Jurkat, Clone E6-1 (cell line): Measurements from ENCODE around the gene SOX2.

Experiments
- DNase-seq: peaks from one replicate; pipeline ENCODE4 v3.0.0-alpha.2; 2011; ENCODE audit warnings: low read depth, low spot score
- H3K4me3 ChIP-seq: 2 replicates; pipeline ENCODE4 v1.5.1; 2011; ENCODE audit warnings: mild to moderate bottlenecking, low read length, control low read depth, moderate library complexity

SOX2 gene

DNA sequence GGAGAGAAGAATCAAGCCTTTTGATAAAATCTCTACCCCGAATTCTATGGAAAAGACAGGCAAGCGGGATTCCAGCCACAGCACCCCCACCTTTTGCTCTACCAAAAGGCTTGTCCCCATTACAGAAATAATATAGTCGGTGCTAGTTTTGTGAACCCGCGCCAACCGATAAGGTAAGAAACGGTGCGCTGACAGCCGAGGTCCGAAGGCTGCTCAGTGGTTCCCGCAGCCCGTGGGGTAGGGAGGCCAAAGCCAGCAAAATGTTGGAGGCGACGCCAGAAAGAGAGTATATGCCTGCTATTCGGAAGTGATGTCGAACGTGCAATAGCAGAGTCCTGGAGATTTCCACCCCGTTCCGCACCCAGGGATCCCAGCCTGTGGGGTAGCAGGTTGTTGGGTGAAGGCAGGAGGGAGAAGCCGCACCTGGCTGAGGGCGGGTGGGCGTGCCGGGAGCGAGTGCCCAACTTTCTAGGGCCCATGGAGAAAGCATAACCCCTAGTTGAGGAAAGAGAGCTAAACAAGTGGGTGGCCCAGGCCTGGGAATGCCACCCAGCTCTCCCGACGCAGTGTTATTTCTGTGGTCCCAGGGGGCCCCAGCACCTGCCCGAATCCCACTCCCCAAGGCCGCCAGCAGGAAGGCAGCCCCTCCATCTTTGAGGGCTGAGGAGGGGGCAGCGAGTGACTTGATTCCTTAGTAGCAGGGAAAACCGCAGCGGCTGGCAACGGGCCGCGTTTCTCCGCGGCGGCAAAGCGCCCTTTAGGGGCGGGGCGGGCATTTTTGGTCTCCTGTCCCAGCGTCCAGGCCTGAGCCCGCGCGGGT is 7.9 kb upstream of the SOX2 start:
- DNase-seq = no peak
- H3K4me3 ChIP-seq = no peak overlapping the region

DNA sequence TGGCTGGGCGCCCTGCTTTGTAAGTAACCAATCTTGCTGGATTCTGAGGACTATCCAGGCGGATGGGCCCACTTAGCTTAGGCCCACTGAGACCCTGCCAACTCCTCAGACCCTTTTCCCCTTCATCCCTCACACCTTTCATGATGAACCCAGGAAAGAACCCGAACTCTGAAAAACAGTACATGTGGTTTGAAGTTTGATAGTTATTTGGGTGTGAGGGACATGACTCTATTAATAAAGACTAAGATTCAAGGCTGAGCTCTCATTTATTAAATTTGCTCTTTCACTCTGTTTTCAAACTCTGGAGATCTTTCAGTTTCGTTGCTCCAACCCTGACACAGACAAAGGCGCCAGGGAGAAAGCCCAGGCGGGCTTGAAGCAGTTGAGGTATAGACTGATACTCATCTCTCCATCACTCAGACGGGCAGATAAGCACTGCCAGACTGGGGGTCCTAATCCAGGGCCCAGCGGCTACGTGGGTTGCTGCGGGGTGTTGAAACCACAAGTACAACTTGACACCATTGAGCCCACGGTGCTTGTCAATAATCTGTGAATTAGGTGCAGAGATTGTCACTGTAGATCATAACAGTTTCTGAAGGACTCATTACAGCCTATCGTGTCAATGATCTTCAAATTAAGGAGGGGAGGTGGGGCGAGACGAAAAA is 7.2 kb upstream of the SOX2 start:
- no peak overlapping the region for H3K4me3 ChIP-seq

DNA sequence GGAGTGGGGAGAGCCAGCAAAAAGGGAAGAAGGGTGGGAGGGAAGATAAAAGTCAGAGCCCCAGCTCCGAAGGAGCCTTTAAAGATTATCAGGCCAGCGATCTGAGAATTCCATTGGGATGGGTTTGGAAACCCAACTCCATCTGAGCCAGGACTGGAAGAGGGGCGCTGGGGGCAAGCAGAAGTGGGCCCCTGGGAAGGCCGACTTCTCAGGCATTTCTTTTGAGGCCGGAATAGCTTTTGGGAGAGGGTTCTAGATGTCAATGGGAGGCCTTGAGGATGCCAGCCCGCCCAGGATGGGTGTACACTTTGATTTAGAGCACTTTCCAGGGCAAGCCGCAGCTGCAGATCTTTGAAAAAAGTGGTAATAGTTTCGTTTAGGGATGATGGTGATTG is 6.6 kb upstream of the SOX2 start:
- DNase-seq = no peak

More for the DNA sequence above, 7.2 kb upstream of the SOX2 start:
- no peak for DNase-seq

DNA sequence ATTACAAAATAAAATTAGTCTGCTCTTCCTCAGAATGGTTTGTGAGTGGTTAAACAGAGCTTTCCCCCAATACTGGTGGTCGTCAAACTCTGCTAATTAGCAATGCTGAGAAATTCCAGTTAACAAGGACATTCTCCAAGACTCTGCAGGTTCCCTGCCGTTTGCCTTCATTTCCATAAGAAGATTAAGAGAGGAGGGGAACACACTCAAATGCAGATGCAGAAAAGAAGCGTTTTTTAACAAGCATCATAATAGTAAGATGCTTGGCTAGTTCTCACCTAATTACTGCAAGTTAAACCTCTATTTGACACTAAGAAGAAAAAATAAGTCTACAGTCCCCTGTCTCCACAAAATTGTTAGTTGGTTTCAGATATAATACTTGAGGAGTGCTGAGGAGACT is 3.7 kb upstream of the SOX2 start:
- no peak for DNase-seq
- H3K4me3 ChIP-seq = no peak overlapping the region

More for the DNA sequence above, 6.6 kb upstream of the SOX2 start:
- no peak overlapping the region for H3K4me3 ChIP-seq

DNA sequence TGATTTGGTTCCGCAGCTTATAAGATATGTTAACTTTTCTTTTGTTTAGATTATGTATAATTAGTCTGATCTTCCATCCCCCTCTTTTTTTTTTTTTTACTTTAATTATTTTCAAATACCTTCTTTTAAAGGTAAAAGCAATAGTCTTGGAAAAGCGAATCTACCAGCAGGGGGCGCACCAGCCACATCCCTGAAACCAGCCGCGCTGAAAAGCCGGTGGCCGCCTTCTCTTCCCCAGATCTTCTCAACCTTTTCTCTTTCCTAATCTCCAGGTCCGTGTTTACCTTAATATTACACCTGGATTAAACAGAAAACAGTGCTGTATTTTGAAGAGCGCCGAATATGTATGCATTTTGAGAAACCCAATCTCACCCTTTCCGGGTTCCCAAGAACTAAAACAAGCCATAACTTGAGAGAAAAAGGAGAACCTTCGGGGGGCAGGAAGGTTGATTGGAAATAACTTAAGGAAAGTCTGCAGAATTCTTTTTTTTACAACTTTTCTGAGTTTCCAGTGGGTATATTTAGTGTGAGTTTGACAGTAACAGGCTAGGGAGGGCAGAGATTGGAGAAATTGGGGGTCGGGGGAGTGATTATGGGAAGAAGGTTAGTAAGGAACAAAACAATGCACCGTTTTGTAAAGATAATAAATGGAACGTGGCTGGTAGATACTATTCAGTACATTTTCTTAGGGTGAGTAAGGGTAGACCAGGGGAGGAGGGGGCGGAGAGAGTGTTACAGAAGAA is 2.0 kb upstream of the SOX2 start:
- no peak overlapping the region for H3K4me3 ChIP-seq
- DNase-seq = peak; percentile 49

DNA sequence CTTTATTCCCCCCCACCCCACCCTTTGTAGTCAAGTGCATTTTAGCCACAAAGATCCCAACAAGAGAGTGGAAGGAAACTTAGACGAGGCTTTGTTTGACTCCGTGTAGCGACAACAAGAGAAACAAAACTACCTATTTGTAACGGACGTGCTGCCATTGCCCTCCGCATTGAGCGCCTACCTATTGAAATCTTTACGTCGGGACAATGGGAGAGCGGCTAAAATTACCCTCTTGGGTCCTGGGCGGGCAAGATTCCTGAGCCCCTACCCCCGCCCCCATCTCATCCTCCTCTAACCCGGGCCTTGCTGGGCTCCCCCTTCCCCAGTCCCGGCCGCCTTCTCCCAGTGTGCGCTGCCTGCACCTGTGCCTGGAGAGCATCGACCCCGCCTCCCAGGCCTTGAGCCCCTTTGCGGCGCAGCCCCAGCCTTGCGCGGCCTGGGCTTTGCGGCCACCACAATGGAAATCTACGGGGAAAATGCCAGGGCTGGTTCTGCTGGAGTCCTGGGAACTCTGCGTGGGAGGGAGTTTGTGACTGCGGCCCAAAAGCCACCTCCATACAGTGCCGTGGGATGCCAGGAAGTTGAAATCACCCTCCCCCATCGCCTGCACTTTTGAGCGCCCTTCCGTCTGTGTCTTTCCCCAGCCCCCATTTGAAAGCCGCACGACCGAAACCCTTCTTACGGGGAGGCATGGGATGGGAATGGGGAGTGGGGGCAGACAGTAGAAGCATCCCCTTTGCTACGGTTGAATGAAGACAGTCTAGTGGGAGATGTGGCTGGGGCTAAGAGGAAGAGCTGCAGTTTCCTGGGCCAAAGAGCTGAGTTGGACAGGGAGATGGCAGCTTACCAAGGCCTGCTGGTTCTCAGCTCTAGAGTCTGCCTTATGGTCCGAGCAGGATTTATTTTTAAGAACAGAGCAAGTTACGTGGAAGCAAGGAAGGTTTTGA is 1.1 kb upstream of the SOX2 start:
- no peak for DNase-seq
- H3K4me3 ChIP-seq = peak overlapping the region; percentile 39

DNA sequence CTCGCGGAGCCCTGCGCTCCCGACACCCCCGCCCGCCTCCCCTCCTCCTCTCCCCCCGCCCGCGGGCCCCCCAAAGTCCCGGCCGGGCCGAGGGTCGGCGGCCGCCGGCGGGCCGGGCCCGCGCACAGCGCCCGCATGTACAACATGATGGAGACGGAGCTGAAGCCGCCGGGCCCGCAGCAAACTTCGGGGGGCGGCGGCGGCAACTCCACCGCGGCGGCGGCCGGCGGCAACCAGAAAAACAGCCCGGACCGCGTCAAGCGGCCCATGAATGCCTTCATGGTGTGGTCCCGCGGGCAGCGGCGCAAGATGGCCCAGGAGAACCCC is 464 bp downstream of the SOX2 start:
- DNase-seq = no peak
- no peak overlapping the region for H3K4me3 ChIP-seq

DNA sequence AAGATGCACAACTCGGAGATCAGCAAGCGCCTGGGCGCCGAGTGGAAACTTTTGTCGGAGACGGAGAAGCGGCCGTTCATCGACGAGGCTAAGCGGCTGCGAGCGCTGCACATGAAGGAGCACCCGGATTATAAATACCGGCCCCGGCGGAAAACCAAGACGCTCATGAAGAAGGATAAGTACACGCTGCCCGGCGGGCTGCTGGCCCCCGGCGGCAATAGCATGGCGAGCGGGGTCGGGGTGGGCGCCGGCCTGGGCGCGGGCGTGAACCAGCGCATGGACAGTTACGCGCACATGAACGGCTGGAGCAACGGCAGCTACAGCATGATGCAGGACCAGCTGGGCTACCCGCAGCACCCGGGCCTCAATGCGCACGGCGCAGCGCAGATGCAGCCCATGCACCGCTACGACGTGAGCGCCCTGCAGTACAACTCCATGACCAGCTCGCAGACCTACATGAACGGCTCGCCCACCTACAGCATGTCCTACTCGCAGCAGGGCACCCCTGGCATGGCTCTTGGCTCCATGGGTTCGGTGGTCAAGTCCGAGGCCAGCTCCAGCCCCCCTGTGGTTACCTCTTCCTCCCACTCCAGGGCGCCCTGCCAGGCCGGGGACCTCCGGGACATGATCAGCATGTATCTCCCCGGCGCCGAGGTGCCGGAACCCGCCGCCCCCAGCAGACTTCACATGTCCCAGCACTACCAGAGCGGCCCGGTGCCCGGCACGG is 991 bp downstream of the SOX2 start:
- H3K4me3 ChIP-seq = no peak overlapping the region
- no peak for DNase-seq

DNA sequence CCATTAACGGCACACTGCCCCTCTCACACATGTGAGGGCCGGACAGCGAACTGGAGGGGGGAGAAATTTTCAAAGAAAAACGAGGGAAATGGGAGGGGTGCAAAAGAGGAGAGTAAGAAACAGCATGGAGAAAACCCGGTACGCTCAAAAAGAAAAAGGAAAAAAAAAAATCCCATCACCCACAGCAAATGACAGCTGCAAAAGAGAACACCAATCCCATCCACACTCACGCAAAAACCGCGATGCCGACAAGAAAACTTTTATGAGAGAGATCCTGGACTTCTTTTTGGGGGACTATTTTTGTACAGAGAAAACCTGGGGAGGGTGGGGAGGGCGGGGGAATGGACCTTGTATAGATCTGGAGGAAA is 1.5 kb downstream of the SOX2 start:
- no peak overlapping the region for H3K4me3 ChIP-seq
- DNase-seq = no peak

DNA sequence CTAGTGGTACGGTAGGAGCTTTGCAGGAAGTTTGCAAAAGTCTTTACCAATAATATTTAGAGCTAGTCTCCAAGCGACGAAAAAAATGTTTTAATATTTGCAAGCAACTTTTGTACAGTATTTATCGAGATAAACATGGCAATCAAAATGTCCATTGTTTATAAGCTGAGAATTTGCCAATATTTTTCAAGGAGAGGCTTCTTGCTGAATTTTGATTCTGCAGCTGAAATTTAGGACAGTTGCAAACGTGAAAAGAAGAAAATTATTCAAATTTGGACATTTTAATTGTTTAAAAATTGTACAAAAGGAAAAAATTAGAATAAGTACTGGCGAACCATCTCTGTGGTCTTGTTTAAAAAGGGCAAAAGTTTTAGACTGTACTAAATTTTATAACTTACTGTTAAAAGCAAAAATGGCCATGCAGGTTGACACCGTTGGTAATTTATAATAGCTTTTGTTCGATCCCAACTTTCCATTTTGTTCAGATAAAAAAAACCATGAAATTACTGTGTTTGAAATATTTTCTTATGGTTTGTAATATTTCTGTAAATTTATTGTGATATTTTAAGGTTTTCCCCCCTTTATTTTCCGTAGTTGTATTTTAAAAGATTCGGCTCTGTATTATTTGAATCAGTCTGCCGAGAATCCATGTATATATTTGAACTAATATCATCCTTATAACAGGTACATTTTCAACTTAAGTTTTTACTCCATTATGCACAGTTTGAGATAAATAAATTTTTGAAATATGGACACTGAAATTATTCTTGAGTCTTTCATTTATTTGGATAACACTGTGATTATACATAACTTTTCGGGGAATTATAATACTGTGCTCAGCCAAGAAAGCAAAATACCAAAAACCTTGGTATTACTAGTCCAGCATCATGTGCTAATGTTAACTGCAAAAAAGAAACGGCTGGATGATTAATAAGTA is 2.2 kb downstream of the SOX2 start:
- no peak for DNase-seq
- H3K4me3 ChIP-seq = no peak overlapping the region

DNA sequence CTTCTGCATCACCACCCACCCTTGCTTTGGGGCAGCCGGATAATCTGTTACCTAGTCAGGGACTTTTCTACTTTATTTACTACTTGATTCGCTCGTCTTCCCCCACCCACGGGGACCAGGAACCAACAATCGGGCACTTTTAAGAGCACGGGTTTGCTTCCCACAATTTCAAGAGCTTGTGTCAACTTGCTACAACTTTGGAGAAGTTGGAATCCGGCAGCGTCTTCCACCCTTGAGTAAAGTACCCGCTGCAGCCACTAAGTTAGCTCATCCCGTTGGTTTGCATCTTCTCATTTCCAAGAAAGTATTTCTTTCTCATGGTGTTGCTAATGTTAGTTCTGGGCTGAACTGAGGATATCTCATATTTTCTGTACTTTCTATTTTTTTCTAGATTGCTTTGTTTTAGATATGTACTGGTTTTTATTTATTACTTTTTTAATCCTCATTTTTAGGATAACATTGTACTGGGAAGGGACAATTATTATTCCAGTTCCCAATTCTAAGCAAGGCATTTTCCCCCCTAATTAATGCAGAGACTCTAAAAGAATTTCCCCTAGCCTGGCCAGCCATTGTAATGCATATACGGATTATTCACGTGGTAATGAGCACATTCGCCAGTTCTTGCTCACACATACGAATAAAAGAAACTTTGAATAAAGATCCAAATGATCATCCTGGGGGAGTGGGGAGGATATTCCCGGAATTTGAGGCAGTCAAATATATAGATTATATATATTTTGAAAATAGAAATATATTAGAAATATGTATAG is 4.0 kb downstream of the SOX2 start:
- no peak overlapping the region for H3K4me3 ChIP-seq
- no peak for DNase-seq

DNA sequence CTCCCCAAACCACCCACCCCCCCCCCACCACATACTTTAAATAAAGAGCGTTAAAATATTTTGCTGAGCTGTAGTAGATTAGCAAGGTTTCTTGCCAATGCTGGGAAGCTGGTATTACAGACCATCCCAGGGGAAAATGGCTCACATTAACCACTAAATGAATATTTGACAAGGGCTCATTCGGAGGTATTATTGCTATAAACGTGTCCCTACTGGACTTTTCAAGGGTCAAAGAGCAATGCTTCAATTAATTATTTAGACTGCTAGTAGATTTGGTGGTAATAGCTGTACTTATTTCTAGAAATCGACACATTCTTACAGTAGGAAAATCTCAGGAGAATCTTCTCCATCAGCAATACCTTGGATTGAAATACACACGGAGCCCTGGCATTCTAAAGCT is 5.2 kb downstream of the SOX2 start:
- H3K4me3 ChIP-seq = no peak overlapping the region
- no peak for DNase-seq

DNA sequence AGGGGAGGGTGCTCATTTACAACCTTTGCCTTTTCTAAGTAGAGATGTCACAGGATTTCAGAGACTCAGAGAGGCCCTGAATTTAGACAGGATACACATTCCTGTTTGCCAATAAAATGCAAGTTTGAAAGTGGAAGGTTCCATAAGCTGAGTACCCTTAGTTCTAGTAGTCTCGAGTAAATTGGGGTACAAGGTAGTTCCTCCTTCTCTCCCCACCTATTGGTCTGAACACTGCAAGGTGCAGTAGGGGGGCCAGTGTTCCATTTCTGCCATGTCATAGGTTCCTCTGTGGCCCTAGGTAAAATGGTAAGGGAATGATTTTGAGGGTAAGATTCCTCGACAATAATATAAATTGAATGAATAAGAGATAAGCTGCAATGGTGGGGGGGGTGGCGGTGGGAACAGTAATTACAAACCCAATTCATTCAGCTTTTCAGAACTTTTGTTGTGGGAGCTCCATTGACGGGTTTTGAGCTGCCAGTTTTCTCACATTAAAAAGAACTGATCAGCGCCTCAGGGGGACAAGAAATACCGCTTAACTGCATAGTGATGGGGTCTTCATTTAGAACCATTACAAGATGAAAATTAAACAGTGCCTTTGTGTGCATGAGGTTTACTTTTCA is 5.9 kb downstream of the SOX2 start:
- H3K4me3 ChIP-seq = no peak overlapping the region
- no peak for DNase-seq

DNA sequence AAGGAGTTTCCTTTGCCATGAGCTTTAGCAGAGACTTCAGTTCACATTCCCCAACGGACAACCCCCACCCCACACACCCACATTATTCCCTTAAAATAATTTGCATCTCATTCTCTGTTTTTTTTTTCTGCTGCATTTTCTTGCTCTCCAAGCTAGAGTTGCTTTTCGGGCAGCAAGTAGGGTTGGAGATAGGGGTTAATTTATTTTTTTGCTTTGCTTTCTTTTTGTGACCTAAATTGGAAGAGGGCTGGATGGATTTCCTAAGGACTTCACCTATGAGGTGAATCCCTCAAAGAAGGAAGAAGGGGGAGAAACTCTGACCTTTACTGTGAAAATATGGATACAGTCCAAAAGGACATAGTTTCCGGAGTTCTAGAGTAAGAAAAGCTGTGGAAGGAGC is 6.6 kb downstream of the SOX2 start:
- no peak overlapping the region for H3K4me3 ChIP-seq
- no peak for DNase-seq

DNA sequence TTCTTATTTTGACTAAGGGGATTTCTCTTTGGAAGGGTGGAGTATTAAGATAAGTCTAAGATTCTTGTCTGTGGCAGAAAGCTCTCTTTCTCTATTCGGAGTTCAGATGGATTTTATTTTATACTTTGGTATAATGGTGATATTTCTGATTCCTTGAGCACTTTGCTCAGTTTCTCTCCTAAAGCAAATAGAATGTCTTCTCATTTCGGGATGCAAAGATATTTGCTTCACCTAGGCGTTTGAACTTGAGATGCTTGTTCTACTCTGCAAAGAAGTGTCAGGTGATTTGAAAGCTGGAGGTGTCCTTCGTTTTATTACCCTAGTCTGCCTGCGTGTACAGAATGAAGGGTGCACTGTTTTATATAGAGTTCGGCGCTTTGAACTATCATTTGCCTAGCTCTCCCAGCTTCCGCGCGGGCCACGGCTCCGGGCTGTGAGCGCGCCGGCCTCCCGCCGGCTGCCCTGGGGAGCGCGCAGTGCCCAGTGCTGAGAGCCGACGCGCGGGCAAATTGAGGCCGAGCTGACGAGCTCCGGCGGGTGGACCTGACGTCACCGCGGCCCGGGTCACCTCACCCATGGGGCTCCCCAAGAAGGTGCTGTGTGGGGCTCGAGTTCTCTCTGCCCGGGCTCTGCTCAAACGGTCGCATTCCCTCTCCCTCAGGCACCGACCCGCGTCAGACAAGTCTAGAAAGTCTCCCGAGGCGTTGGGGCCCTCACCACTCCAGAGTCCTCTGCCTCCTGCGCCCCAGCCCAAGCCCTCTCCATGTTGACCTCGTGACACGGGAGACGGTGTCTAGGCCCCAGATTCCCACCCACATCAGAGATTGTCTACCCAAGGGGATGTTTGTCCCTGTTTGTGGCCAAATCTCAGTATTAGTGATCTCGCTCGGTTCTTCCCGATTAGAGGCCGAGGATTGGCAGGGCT is 7.5 kb downstream of the SOX2 start:
- DNase-seq = no peak
- no peak overlapping the region for H3K4me3 ChIP-seq
